HS-27A (cell line): ENCODE measurements around the gene KCNJ15.

Experiments
- DNase-seq: peaks from one replicate; pipeline ENCODE4 v3.0.0-alpha.2; 2012; ENCODE audit warnings: low read depth, missing footprints

Gene KCNJ15

DNA sequence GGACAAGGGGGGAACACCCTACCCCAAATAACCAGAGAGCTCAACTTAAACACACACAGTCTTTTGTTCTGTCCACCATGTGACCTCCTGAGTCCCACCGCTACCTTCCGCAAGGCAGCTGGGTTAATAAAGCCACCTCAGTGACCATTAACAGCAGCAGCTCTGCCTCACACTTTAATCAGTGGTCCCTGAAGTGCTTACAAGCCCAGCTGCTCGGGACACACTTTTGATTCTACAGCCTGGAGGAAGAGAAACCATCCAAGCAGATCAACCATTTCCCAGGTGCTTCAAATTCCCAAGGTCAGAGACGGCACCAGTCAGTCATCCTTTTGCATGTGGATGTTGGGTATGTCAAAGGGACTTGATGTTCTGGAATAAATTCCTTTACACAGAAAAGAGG is 70.1 kb downstream of the KCNJ15 start:
- no peak for DNase-seq

DNA sequence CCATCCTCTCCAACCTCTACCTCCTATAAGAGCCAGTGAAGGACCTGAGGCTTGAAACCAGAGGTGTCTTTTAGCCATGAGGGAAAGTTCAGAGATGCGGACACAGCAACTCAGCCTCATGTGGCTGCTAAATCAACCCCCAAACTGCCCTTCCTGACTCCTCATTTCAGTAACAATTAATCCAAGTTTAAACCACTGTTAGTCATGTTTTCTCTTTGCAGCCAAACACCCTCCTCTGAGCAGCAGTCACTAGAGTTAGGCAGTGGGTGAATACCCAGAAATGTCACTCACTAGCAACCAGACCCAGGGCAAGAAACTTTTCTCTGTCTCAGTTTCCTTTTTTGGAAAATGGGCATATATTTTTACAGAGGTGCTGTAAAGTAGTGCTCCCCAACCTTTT is 71.2 kb downstream of the KCNJ15 start:
- no peak for DNase-seq

DNA sequence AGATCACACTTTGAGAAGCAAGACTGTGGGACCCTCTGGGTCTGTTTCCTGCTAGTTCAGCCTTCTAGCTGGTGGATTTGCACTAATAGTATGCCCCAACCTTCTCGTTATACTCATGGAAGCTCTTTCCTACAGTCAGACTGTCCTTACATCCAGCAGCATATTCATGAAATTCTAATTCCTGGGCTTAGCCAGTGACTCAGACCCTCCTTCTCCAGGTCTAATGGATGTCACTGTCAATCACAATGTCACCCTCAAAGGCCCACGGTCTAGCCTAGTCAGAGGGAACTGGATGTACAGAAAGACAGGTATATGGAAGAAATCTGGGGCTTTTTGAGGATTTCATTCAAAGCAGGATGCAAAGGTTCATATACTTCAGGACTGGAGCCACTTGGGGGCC is 72.4 kb downstream of the KCNJ15 start:
- DNase-seq, result no peak

DNA sequence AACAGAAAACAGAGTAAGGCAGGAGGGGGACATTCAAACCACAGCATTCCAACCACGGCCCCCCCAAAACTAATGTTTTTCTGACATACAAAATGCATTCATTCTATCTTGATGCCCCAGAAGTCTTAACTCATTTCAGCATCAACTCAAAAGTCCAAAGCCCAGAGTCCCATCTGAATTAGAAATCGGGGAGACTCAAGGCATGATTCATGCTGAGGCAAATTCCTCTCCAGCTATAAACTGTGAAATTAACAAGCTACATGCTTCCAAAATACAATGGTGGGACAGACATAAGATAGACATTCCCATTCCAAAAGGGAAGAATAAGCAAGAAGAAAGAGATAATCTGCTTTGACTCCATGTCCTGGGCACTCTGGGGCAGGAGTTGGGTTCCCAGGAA is 73.9 kb downstream of the KCNJ15 start:
- no peak for DNase-seq

DNA sequence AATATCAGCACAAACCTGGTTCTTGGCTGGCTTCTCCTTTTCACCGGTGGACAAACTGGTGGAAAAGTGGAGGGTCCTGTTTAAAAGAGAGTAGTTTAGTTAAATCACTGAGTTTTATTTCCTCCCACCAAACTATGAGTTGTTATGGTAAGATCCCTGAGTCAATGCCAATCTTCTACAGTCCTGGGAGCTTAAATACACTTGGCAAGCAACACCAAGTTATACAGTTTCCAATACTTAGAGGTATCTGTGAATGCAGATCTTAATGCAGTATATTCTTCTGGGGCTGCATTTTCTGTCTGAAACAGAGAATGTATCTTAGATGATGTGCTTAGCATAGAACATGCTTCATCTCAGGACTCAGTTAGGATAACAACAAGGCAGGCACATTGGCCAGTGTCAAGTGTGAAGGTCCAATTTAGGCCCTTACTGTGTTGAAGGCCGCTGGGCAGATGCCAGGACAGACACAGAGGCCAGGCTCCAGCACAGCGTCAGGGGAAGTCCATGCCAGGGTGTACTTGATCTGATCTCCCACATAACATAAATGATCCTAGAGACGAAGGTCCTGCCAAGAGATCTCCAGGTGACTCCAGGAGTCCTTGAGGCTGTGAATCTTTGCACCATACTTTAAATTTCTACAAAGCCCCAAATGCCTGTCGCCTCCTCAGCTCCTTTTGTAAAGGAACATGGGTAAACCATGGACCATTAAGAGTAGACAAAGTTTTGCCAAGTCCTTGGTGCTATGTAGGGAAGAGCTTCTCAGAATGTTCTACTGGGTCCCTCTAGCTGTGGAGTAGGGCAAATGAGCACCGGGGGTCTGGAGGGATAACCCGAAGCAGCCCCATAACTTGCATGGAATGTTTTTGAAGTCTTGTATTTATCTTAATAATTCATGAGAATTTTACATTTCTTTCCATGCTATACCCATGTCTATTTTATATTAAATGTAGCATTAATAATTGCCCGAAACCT is 76.8 kb downstream of the KCNJ15 start:
- no peak for DNase-seq

DNA sequence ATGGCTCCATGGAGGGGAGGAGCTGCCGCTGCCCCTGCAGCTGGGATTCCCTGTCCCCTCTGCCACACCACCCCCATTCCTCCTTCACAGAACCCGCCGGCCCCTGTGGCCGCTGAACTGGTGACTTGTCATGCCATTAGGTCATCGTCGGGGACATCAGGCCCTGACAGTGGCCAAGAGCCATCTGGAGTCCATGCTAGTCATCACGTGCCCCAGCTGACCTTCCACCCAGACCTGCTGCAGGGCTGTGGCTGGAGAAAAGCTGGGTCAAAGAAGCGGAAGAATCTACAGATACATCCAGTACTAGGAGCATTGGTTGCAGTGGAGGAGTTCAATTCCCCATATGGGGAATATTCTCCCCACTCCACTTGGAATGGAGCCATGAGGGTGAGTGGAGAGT is 78.1 kb downstream of the KCNJ15 start:
- DNase-seq, result no peak

DNA sequence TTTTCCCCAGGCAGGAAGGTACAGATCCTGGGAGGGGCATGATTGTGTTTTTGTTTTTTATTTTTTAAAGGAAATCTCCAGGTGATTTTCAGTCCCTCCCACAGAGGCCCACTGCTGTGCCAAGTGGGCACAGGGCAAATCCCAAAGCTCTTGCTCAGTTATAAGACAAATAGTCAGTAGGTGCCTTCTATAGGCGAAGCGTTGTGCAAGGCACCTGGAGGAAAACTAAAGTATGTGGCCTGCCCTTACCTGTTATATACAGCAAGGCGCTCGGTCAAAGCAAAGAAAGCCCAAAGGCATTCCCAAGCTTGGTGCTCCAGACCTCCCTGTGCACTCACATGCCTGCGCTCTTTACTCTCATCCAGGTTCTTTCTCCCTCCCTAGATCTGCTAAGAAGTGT is 81.0 kb downstream of the KCNJ15 start:
- no peak for DNase-seq

DNA sequence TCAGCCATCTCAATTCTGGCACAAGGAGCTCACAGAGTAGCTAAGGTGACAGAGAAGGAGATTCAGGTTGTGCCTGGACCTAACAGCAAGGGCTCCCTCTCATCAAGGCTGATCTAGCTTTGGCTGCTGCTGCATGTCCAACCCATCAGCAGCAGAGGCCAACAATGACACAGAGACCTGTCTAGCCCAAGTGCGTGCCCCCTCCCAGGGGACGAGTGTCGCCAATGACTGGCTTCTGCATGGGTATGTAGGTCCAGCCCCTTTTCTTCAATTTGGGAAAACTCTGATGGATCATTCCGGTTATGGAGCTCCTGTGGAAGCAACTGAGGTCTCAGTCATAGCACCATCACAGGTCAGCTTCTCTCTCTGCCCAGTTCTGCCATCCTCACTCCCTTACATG is 83.3 kb downstream of the KCNJ15 start:
- no peak for DNase-seq

DNA sequence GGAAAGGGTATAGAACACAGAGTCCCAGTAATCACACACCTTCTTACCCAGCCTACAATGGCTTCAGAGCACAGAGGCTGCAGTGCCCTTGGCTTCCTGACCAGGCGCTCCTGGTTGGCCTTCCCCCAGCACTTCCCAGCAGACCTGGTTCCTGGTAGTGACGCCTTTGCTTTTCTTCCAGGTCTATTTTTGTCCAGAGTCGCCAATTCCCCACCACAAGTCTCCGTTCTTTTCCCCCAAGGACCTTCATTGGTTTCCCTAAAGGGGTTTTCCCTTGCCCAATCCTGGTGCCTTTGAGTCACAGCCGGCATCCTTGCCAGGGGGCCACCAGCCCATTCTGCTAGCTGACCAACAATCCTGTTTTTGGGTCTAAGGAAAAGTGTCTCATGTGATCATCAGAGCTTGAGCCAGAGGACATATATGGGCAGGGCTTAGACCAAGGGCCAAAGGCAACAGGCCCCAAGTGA is 84.8 kb downstream of the KCNJ15 start:
- DNase-seq, result no peak

DNA sequence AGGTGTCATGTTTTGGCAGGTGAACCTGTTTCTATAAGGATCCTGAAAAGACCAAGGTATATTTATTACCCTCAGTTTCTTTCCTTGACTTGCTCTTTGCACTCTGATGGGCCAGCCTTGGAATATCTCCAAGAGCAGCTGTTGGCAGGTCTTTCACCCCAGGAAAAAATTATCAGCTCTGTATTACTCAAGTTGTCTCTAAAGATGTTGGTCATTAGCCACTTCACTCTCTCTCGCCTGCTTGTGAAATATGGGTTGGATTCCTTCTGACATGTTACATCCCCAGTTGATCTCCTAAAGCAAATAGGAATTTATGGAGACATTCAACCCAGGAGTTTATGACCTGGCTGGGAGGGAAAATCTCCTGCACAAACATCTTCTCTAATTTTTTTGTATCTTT is 85.9 kb downstream of the KCNJ15 start:
- no peak for DNase-seq

DNA sequence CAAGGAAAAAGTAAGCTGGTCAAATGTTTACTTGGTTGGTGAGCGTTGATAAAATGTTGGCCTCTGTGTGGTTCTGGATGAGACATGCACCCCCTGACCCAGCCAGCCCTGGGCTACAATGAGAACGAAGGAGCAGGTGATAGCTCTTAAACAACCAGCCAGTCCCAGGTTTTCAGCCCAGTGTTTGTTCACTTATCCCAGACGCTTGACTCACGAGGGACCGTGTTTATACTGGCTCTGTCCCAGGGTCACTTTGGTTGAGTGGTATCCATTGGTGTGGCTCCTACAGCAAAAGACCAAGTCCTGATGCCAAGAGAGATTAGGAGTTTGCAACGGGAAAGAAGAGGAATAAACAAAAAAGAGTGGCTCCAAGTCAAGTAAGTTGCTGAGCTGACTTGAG is 86.9 kb downstream of the KCNJ15 start:
- DNase-seq, result peak; percentile 69

DNA sequence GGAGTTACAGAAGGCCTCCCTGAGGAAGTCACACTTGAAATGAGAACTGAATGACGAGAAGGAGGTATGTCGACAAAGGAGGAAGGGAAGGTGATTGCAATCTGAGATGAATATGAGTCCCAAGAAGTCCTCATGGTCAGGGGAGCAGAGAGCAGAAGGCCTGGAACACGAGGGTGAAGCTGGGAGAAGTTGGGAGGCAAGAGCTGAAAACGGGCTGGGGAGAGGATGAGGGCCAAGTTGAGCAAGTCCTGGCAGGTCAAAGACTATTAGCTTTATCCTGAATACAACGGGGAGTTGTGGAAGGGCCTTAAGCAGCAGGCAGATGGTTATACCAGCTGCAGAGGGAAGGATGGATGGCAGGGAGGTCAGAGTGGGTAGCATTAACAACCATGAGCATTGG is 89.5 kb downstream of the KCNJ15 start:
- DNase-seq, result no peak

DNA sequence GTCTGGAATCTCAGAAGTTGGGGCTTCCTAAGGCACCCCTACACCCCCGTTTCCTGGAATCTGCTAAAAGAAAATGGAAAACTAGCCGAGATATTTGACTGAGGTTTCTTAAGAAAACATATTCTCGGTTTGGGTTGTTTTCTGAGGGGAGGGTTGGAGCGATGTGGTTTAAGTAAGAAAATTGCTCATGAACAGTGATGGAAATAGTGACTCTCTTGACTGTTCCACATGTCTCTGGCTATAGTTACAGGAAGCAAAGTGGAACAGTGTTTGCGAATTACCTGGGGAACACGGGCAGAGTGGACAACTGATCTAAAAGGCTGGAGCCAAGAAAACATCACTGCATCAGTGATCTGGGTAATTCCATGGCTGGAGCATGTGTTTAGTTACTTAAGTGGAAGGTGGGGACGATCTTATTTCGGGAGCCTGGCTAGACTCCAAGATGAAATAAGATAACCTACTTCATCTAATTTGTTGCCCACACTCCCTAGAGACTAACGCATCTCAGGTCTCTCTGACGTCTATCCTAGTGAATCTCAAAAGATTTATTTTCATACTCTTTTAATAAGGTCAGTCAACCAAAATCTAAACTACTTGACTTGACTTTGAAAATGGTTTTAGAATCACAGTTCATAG is 92.4 kb downstream of the KCNJ15 start:
- no peak for DNase-seq

DNA sequence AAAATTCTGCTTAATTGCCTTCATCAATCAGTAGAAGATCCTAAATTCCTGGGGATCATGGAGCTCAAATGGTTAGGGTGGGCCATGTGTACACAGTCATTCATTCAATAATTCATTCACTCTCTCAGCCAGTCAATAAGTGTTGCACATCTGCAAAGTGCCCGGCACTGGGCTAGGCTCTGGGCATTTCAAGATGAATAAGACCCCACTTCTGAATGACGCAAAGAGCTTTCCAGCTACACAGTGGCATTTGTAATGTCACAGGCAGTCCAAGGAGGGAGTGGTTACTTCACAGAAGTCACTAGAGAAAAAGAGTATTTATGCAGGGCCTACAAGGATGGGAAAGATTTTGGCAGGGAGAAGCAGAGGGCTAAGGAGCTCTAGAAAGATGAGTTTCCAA is 93.2 kb downstream of the KCNJ15 start:
- DNase-seq, result no peak

DNA sequence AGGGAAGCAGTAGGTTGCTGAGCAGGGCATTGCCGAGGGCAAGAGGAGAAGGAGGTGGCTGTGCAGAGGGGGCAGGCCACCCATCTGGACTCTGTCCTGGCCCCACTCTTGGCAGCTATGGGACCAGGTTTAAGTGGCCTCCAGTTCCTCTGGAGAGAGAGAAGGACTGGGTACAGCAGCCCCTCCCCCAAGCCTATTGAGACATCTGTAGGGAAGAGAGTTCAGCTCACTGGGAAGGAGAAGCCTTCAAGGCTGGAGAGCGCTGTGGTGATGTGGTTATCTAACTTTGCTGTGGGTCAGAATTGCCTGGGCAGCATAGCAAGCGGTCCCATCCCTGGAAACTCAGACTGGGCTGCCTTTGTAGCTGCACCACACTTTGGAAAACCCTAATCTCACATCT is 93.9 kb downstream of the KCNJ15 start:
- DNase-seq, result no peak

DNA sequence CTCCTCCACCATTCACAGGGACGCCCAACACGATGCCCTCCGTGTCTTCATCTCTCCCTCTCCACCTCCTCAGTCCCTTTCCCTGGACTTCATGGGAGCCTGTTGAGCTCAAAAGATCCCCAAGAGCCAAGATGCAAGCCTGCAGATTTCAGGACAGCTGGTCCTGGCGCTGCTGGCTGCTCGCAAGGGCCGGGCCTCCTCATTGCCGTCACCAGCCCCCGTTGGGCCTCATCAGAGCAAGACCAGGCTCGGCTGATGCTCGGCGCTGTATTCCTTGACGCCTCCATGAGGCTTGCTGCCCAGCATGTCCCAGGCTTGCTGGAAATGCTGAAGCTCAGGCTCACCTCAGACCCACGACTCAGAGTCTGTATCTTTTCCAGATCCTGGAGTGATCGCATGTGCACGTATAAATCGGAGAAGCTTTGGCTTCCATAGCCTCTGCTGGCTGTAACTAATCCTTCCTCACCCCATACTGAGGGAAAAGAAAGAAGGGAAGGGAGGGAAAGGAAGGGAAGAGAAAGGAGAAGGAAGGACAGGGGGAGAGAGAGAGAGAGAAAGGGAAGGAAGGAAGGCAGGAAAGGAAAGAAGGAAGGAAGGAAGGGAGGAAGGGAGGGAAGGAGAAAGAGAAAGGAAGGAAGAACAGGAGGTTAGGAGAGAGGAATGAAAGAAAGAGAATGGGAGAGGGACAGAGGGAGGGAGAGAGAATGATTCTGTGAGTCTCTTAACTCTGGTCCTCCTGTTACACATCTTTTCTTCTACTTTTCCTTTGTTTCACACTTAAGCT is 94.6 kb downstream of the KCNJ15 start:
- DNase-seq, result no peak

DNA sequence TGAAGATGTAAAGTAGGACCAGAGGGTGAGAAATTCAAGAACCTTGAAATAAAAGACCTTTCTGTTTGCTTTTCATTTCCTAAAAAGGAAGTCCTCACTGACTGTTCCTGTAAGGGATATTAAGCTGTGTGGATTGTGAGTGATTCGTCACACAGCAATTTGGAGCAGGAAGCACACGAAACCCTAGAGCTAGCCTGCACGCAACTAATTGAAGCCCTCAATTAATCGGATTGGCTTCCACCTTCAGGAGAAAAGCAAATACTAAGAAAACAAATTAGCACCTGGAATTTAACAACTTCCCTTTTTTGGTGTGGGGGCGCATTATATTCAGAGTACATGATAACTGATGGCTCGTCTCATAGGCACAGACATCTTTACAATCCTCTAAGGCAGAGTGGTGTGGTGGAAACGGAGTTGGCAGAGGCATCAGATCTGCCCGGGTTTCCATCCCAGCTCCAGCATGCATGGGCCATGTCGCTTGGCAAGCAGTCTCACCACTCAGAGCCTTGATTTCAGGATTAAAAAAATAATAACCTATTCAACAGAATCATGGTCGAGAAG is 95.2 kb downstream of the KCNJ15 start:
- peak; percentile 68 for DNase-seq

DNA sequence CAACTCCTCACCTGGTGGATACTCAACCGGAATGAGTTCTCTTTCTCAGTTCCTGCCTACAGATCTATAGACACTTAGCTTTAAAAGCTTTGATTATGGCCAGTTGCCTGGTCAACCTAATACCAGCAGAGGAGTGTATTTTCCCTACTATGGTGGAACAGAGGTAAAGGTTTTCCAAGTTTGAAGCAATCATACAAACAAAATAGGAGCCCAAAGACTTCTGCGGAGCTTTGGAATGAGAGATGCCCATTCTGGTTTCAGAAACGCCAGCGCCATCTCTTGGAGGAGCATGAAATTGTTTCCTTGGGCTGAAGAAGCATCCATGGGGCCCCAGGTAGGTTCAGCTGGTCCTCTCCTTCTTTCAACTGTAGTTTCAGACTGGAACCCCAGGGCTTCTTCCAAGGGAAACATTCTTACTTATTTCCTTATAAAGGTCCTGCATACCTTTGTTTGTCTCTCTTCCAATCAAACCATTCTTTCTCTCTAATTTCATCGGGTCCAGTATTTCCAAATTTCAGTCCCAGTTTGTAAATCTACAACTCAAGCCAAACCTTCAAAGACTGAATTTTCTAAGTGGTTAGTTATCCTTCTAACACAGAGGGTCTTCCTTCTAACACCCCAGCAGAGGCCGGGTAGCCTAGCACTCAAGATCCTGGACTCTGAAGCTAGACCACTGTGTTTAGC is 95.9 kb downstream of the KCNJ15 start:
- DNase-seq, result peak; percentile 54

DNA sequence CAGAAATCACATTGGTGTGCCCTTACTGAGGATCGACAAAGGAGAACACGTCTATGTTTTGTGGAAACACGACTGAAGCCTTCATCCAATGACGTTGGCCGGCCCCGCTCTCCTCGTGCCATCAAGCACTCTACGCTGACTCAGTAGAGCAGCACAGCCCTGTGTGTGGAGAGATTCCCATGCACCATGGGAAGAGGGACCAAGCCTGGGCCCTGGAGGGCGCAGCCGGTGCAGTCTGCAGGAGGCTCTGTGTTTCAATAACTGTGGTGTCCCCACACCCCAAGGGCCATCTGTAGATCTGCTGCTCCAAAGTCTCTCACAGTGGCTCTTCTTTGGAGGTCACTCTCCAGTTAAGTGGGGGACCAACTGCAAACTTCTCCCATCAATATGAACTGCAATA is 97.4 kb downstream of the KCNJ15 start:
- no peak for DNase-seq

DNA sequence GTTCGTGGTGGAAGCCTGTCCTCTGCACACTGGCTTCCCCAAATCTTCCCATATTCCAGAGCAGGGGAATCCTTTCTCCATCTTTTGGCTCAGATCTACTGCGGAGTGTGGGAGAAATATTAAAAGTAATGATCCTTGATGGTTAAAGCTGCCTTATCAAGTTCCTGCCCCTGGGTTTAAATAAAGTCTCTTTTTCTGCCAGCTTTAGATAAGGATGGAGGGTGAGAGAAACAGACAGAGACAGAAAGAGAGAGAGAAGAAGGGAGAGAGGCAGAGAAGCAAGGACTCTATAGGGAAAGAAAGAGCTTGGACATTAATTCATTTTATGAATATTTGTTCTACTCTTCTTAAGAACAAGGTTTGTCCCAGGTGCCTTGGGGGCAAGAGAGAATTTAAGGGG is 98.0 kb downstream of the KCNJ15 start:
- no peak for DNase-seq

DNA sequence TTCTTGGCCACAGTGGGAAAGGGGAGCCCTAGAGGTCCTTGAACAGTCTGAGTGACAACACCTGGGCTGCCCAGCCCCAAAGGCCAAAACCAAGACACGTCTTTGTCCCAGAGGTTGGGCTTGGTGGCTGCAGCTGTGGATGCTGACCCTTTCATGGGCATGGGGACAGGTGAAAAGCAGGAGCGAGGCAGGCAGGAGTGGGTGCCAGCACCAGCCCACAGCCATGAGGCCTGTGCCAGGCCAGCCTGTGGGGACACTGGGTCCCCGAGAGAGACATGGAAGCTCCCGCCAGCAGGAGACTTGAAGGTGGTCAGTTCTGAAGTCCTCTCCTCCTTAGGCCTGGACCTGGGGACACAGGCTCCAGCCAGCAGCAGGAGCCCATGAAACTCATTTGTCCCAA is 98.6 kb downstream of the KCNJ15 start:
- no peak for DNase-seq
